HG03354 (cell line): ENCODE results near the gene KIAA1586.
"Not testable (repeated sequence)": the region's sequence is repeated elsewhere in the genome, so short reads cannot be mapped to it uniquely, and the experiment has no call there.

Source experiments
- ATAC-seq: cut with Tn5 transposase; IDR thresholded peaks from one replicate; pipeline ENCODE4 v1.9.1; 2021; ENCODE audit warnings: mild to moderate bottlenecking; ENCODE audit not compliant: unreplicated experiment, poor library complexity, severe bottlenecking

KIAA1586 gene

GRCh38 chr6:57046332-57047256 is at the start of gene KIAA1586:
TSS of gene KIAA1586 (plus strand) at chr6:57046693. CDS start at chr6:57046756, 63 bp downstream.
- ATAC-seq, result peak; percentile 91

GRCh38 chr6:56999049-56999448 is 47.4 kb upstream of the KIAA1586 start:
- no peak for ATAC-seq

GRCh38 chr6:56999748-57000147 is 46.7 kb upstream of the KIAA1586 start:
- not testable (repeated sequence) for ATAC-seq

- ATAC-seq, result no peak
Measured at GRCh38 chr6:57002197-57002596, 44.3 kb upstream of the KIAA1586 start.

- ATAC-seq, result no peak
Measured at GRCh38 chr6:57004292-57004691, 42.2 kb upstream of the KIAA1586 start.

GRCh38 chr6:57006101-57006500 is 40.4 kb upstream of the KIAA1586 start:
- no peak for ATAC-seq

GRCh38 chr6:57008069-57008468 is 38.4 kb upstream of the KIAA1586 start:
- not testable (repeated sequence) for ATAC-seq

GRCh38 chr6:57013521-57013926 is 33.0 kb upstream of the KIAA1586 start:
- ATAC-seq, result no peak

GRCh38 chr6:57017069-57017468 is 29.4 kb upstream of the KIAA1586 start:
- no peak for ATAC-seq

GRCh38 chr6:57017841-57018240 is 28.7 kb upstream of the KIAA1586 start:
- ATAC-seq, result no peak

GRCh38 chr6:57019434-57019833 is 27.1 kb upstream of the KIAA1586 start:
- no peak for ATAC-seq

- peak; percentile 89 for ATAC-seq
Measured at GRCh38 chr6:57021086-57021720, 25.3 kb upstream of the KIAA1586 start.

GRCh38 chr6:57024321-57024720 is 22.2 kb upstream of the KIAA1586 start:
- no peak for ATAC-seq

- ATAC-seq, result no peak
Measured at GRCh38 chr6:57024775-57025174, 21.7 kb upstream of the KIAA1586 start.

GRCh38 chr6:57026001-57026400 is 20.5 kb upstream of the KIAA1586 start:
- no peak for ATAC-seq

GRCh38 chr6:57027301-57027700 is 19.2 kb upstream of the KIAA1586 start:
- no peak for ATAC-seq

- ATAC-seq, result no peak
Measured at GRCh38 chr6:57029213-57029612, 17.3 kb upstream of the KIAA1586 start.

- no peak for ATAC-seq
Measured at GRCh38 chr6:57033228-57033627, 13.3 kb upstream of the KIAA1586 start.

- no peak for ATAC-seq
Measured at GRCh38 chr6:57035549-57035948, 10.9 kb upstream of the KIAA1586 start.

- ATAC-seq, result no peak
Measured at GRCh38 chr6:57038906-57039305, 7.6 kb upstream of the KIAA1586 start.

GRCh38 chr6:57040011-57040410 is 6.5 kb upstream of the KIAA1586 start:
- no peak for ATAC-seq
